Activated effector memory CD4-positive, alpha-beta T cell treated with anti-CD3 and anti-CD28 coated beads, Interleukin-2, amount 50 U/mL, for 16 hours (primary cell): ENCODE measurements around the gene SHISAL1.
A peak's percentile ranks its signal among the peaks of the same experiment; 100 is the strongest.

ENCODE experiments used
- DNase-seq: peaks from one replicate; pipeline ENCODE4 v3.0.0-alpha.2; 2020

SHISAL1 gene

DNA sequence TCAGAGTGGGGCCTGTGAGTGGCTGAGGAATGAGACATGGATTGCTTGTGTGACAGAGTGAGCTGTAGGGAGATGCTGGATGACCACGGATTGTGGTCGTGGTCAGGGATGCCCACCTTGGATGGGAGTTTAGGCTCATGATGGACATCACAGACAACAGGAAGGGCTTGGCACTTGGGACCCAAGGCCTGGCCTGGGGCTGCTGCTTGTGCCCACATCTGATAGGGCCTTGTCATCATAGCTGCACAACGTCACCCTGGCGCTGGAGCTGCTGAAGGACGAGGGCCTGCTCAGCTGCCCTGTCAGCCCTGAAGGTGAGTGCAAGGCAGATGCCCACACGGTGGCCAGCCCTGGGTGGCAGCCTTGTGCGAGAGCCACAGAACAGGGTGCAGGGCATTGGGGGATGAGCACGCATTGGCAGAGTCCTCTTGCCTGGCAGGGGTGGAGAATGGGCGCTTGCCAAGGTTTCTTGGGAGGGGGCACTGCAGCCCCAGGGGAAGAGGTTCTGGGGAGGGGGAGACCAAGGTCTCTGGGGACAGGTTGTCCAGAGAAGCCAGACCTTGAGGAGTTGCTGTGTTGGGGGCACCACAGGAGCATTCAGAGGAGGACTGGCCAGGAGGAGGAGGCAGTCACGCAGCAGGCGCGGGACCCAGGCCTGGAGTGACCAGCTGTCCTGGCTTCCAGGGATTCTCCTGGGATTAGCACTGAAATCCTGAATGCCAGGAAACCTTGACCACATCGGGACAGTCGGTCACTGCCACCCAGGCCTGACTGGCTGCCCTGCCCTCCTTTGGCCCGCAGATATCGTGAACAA is 107.0 kb downstream of the SHISAL1 start:
- DNase-seq = peak; percentile 59

DNA sequence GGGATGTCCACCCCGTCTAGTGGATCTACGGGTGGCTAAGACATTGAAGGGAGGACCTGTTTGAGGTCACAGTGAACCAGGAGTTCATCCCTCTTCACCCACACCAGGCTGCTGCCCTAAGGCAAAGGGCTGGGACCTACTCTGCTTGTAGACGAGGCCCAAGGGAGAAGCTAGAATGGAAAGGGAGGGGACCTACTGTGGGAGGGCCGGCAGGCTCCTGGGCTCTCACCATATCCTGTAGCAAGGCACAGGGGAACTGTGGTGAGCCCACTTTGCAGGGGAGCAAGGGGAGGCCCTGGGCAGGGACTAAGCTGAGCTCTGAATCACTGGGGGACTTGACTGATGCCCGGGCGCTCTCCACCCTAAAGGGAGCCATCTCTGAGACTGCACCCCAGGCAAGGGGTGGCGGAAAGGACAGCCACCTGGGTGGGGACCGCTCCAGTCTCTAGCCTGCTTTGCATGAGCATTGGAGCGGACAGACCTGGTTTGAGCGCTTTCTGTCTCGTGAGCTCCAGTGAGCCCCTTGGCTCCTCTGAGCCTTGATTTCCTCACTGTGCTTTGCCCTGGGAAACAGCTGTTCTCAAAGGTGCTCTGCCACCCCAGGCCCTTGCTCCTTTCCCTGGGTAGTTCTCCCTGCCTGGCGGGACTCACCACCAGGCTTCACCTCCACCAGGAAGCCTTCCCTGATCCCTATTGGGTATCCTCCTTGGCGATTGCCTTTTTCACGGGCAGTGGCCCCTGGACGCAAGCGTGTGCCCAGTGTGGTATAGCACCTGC is 107.8 kb downstream of the SHISAL1 start:
- DNase-seq = peak; percentile 55

DNA sequence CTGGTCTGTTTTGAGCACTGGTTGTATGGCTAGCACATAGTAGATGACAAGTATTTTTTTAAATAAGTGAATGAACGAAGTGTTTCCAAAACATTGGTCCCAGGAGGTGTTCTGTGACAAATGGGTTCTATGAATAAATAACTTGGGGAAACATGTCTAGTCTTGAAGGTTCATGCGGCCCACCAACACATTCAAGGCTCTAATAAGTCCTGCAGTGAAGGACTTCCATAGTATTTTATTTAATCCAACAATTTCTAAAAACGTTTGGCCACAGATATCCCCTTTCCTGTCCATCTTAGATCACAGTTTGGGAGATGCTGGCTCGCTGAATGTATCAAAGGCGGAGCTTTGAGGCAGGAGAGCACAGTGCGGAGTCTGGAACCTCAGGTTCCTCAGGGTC is 109.5 kb downstream of the SHISAL1 start:
- DNase-seq = no peak

DNA sequence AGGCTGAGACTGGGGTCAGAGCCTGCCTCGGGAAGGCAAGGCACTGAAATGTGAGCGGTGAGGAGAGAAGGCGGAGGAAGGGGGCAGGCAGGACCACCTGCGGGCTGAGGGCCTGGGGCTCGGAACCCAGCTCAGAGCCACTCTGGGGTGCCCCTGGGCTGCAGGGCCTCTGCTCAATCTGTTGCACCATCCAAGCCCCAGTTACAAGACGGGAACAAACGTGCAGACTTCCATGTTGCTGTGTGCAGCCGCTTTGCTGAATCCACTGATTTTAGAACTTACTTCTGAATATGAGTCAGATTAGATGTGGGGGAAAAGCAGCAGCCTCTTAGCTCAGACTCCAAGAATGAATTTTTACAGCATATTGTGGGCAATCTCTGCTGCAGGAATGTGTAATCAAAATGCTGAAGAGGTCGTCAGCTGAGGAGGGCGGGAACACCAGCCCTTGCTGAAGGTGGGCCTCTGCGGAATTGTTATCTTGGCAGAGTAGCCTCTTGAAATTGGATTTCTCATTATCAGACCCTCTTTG is 110.4 kb downstream of the SHISAL1 start:
- DNase-seq = peak; percentile 39

DNA sequence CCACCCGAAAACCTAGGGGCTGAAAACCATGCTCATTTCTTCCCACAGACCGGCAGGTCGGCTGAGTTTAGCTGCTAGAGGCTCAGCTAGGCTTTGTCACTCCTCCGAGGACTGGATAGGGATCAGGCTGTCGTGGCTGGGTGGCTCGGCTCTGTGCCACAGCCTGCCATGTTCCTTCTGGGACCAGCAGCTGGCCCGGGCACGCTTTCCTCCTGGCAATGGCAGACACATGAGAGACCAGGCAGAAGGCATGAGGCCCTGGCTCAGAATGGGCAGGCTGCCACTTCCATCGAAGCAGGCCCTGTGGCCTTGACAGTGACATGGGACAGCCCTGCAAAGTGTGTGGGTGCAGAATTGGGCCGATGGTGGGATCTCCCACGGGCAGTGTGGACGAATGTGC is 111.1 kb downstream of the SHISAL1 start:
- peak; percentile 58 for DNase-seq

DNA sequence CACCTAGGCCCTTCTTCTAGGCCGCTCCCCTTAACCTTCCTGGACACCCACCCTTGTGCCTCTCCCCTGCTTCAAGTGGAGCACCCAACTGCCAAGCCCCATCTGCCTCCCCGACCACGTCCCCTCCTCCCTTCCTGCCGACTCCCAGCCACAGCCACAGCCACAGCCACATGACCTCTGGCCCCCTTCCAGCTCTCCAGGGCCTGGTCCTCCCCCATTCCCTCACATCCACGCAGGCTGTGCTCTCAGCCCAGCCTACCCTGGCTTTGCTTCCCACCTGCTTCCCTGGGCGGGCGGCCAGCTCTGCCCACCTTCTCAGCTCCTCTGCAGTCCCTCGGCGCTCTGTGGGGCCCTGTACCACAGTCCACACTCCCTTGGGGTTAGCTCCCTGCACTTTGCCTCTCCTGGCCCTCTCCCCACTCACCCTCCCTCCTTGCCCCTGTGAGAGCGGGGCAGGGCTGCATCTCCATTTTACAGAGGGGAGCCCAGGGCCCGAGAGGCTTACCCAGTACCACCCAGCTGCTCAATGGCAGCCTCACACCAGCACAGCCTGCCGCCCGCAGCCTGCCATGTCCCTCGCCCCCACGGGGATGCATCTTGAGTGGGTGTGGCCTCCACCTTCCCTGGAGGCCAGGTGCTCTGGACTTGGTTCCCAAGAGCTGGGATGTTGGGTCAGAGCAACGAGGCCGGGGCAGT is 111.7 kb downstream of the SHISAL1 start:
- peak; percentile 48 for DNase-seq

DNA sequence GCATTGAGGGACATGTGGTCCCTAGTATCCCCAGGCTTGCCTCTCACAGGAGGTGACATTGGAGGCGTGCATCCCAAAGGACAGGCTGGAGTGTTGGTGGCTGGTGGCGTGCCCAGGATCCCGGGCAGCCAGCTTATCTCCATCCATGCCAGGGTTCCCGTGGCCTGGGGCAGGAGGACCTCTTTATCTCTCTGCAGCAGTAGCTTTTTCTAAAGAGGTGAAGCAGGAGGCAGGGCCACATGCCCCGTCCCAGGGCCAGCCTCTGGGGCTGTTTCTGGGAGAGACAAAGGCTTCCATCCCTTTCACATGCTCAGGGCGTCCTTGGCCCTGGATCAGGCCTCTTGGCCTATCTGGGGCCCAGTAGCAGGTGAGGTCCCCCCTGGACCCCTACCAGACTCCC is 112.3 kb downstream of the SHISAL1 start:
- DNase-seq = peak; percentile 46

DNA sequence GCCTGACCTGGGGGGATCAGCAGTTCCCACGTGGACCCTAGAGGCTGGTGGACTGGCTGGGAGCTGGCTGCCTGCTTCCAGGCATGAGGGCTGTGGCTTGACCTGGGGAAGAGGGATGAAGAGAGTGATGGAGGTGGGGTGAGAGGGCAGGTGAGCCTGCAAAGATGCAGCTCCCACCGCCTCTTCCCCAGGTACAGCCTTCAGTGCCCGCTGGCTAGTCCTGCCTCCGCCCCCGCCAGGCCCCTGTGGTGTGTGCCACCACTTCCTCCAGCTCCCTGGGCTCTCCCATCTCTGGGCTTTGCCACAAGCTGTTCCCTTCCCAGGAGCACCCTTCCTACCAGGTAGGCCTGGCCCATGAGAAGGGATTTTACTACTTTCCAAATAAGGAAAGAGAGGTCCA is 112.9 kb downstream of the SHISAL1 start:
- DNase-seq = peak; percentile 28

DNA sequence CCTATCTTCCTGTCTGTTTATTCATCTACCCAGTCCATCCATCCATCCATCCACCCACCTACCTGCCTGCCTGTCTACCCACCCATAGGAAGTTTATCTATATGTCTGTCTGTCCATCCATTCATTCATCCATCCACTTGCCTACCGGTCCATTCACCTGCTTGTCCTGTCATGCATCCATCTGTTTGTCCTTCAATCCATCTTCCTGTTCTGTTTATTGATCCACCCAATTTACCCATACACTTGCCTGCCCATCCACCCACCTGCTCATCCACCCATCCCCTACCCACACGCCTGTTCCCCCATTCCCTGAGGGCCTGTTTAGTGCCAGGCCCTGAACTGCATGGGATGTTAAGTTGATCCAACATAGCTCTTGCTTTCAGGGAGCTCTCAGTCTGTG is 113.6 kb downstream of the SHISAL1 start:
- no peak for DNase-seq

DNA sequence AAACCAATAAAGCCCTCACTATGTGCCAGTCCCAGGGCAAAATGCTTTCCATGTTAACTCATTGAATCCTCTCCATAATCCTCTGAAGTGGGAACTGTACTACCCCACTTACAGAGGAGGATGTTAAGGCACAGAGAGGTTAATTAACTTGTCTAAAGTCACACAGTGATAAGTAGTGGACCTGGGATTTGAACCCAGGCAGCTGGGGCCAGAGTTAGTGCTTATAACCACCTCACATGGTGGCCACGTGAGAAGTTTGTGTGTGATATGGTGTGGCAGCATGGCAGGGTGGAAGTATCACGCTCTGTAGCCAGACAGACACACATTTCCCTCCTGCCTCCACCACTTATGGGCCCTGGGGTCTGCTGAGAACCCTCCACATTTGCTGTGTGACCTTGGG is 115.5 kb downstream of the SHISAL1 start:
- DNase-seq = no peak

DNA sequence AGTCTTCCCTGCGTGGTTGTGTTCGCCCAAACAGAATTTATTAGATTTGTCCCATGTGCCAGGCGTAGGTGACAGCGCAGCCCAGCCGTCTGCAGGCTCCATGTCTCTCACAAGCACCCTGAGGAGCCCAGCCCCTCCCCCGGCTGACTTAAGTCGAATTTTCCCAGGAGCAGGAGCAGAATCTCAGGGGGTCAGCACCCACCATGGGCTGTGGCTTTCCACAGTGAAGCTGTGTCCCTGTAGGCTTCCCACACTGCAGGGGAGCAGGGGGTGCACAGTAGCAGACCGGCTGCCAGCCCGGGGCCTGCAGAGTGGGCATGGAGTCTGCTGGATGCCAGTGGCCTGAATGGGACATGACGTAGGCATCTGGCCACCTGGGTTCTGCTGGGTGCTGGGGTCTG is 116.0 kb downstream of the SHISAL1 start:
- DNase-seq = no peak

DNA sequence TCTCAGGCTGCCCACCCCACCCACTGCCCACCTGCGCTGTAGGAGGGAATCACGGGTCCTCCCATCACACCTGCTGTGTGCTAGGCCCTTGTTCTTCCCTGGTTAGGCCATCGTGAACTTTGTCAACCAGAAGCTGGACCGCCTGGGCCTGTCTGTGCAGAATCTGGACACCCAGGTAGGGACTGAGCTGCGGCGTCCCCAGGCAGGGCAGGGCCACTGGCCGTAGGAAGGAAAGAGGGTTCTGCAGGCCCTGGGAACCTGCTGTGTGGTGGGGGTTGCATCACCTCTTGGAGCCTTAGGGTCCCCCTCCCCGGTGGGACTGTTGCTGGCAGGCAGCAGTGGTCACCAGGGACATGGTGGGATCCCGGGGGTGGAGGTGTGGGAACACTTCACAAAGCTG is 116.5 kb downstream of the SHISAL1 start:
- DNase-seq = no peak

DNA sequence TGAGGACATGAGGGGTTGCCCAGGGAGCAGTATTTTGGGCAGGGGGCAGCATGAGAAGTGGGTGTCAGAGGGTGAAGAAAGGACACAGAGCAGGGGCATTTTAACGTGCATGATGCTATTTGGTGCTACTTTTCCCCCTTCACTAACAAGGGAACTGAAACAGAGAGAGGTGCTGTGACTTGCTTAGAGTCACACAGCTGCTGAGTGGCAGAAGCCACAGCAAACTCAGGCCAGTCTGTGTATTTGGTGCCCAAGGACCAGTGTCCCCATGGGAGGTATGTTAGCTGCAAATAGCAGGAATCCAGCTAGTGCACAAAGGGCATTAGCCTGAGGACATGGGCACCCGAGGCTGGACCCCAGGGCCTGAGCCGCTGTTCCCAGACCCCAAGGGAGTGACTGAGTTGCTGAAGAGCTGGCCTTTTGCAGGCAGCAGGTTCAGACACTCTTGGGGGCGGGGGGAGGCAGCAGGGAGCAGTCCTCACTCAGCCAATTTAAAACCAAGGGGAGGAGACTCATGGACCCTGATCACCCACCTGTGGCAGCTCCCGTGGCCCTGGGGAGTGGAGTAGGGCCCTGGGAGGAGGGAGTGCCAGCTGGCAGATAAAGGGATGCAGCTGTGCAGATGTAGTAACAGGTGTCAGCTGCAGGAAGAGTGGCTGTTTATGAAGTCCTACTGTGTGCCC is 117.4 kb downstream of the SHISAL1 start:
- DNase-seq = no peak

DNA sequence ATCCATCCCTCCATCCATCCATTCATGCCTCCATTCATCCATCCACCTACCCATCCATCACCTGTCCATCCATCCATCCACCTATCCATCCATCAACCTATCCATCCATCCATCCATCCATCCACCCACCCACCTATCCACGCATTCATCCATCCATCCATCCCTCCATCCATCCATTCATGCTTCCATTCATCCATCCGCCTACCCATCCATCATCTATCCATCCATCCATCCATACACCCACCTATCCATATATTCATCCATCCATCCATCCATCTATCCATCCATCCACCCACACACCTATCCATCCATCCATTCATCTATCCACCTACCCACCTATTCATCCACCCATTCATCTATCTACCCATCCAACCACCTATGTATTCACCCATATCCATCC is 118.2 kb downstream of the SHISAL1 start:
- DNase-seq = no peak
